Fibroblast of pulmonary artery (primary cell): ENCODE measurements around the gene RREB1.

ENCODE experiments used
- DNase-seq: peaks from one replicate; pipeline ENCODE4 v3.0.0-alpha.2; 2010; ENCODE audit warnings: low read depth
- H3K4me3 ChIP-seq: replicated peaks from 2 replicates; pipeline ENCODE4 v1.5.1; 2011; ENCODE audit warnings: low read depth, mild to moderate bottlenecking, control low read depth, low read length, moderate library complexity
- TF ChIP-seq, protein P1 (sequence below): IDR thresholded peaks from 2 replicates; pipeline ENCODE4 v1.5.1; 2011; ENCODE audit warnings: mild to moderate bottlenecking, control low read depth, low read length, inconsistent platforms; ENCODE audit errors: missing control alignments

The RREB1 gene

DNA sequence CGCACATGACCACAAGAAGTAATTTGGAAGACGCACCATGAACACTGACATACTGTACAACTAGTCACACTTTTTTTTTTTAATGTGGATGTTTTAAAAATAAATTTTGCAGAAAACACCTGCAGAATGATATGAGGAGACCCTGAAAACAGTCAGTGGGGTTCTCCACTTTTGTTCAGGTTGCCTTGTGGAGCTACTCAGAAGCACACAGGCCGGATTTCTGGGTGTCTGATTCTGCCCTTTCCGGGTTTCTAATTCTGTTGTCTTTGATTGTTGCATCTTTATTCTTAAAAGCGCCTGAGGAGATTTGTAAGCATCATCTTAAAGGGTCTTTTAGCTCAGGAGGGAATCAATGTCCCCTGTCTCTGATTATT, 130.8 kb downstream of the RREB1 start:
- DNase-seq: no peak
- no peak overlapping the region for H3K4me3 ChIP-seq
- TF ChIP-seq, protein P1, sequence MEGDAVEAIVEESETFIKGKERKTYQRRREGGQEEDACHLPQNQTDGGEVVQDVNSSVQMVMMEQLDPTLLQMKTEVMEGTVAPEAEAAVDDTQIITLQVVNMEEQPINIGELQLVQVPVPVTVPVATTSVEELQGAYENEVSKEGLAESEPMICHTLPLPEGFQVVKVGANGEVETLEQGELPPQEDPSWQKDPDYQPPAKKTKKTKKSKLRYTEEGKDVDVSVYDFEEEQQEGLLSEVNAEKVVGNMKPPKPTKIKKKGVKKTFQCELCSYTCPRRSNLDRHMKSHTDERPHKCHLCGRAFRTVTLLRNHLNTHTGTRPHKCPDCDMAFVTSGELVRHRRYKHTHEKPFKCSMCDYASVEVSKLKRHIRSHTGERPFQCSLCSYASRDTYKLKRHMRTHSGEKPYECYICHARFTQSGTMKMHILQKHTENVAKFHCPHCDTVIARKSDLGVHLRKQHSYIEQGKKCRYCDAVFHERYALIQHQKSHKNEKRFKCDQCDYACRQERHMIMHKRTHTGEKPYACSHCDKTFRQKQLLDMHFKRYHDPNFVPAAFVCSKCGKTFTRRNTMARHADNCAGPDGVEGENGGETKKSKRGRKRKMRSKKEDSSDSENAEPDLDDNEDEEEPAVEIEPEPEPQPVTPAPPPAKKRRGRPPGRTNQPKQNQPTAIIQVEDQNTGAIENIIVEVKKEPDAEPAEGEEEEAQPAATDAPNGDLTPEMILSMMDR: no peak

DNA sequence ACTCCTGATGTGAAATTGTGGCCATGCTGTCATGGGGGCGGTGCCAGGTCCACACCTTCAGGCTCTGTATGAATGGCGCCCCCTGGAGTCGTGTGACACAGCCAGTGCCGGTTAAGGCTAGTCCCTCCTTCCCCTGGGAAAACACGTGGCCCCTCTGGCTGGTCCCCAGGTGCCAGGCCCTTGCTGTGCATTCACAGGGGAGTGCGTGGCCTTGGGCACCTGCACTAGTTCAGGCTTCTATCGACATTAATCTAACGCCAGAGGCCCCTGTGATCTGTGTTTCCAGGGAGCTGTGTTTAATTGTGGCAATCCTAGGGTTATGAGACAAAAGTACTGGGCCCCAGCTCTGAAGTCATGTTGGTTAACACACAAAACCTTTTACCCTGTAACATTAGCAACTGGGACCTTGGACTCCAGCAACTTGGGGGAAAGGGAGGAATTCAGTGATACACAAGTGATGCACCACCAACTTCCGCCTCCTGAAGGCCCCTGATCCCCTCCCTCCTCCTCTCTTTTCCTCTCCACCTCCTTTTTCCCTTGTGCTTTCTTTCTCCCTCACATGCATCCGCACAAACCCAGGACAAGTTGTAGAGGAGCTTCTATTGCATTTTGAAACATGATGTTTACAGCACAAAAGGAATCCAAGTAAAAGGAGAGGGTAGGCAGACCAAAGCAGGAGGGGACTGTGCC, 131.3 kb downstream of the RREB1 start:
- DNase-seq: peak; percentile 72
- H3K4me3 ChIP-seq: no peak overlapping the region
- TF ChIP-seq, protein P1: peak; percentile 67

DNA sequence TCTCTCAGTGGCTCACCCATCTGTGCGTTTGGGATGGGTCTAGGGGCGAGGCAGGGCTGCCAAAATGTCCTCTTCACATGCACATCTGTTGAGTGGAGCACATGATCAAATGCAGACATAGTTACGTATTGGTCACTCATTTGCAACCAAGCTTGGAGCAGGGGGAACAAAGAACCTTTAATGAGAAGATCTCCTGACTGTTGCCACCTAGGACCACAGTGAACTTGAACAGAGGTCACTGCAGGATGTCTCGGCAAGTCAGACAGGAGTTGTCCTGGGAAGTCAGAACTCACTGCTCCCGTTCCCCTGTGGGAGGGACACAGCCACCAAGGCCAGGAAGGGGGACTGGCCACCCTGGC, 131.8 kb downstream of the RREB1 start:
- TF ChIP-seq, protein P1: no peak

DNA sequence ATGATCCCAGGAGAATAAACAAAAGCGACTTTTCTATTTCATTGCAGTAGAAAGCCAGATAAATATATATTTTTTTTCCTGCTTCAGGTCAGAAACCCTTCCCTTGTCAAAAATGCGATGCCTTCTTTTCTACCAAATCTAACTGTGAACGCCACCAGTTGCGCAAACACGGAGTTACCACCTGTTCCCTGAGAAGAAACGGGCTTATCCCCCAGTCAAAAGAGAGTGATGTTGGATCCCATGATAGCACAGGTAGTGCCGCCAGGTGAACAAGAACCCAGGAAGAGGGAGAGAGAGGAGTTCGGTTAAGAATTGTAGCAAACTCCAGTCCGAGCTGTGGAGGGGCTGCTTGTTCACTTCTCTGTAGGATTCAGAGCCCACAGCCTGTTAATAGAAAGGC, 132.6 kb downstream of the RREB1 start:
- DNase-seq: no peak
- no peak overlapping the region for H3K4me3 ChIP-seq
- TF ChIP-seq, protein P1: no peak

More for the DNA sequence above, 131.8 kb downstream of the RREB1 start:
- no peak for DNase-seq
- H3K4me3 ChIP-seq: no peak overlapping the region

DNA sequence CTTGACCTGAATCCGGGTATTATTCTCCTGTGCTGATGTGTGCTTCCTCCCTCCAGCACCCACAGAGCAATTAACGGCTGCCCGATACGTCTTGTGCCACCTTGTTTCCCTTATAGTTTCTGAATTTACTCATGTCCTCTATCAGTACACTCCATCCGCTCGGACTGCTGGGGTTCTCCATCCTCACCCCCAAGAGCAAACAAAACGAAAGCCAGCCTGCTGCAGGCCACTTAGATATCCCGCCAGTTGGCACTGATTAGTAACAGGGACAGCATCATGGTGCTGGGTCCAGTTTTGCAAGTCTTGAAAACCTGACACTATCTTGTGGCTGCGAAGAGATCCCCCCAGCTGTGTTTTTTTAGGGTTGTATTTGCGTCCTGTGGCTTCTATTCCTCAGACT, 133.4 kb downstream of the RREB1 start:
- H3K4me3 ChIP-seq: no peak overlapping the region
- DNase-seq: no peak
- TF ChIP-seq, protein P1: no peak

DNA sequence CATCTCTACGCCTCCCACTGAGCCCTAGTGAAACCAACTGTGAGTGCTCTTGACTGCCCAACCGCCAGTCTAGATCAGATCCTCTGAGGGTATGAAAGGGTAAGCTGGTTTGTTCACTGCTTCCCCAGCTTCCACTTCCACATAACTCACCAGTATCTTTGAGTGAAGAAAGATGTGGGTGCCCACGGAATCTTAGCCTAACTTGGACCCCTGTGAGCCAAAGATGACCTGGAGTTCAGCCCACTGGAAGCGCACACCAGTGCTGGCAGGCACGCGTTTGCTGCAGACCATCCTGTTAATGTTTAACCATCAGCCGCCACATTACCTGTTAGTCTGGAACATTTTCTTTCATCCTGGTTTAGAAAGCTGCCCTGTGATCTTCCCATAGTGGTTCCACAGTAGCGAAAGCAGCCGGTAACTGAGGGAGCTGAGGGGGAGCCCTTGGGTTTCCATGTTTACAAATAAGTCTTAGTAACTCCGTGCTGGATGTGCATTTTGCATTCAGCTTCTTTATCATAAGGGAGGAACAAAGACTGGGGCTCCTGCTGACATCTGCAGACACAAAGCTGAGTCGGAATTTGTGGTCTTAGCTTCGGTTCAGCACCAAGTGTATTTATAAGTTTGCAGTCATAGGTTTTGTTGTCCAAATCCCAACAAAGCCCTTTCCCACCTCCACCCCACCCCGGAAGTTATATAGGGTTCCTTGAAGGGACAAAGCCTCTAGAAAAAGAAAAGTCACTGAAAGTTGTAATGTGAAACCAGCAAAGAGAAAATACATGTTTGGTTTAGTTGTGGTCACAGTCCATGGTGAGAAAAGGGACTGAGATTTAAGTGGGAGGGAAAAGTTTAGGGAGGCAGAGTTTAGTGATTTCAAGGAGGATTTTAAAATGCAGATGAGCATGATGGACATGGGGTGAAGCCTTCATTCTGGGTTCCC, 134.2 kb downstream of the RREB1 start:
- DNase-seq: no peak
- TF ChIP-seq, protein P1: no peak
- no peak overlapping the region for H3K4me3 ChIP-seq
